ENCODE data around the gene TBCC.

DNA sequence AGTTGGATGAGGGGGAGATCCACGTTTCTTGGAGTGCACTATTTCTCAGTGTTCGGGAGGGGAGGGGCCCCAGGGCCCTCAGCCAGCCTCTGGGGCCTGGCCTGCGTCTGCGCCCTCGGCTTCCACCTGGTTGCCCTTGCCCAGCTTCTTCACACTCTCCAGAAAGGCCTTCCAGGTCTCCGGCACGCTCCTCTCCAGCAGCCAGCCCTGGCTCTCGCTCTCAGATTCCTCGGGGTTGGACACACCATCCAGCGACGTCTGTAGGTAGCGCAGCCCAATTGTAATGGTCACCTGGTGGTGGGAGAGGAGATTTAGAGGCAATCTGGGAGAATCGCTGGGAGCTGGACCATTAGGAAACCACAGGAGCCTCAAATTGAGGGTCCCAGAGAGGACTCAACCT lies 47.7 kb downstream of the TBCC start:
- TF ChIP-seq, protein P1, sequence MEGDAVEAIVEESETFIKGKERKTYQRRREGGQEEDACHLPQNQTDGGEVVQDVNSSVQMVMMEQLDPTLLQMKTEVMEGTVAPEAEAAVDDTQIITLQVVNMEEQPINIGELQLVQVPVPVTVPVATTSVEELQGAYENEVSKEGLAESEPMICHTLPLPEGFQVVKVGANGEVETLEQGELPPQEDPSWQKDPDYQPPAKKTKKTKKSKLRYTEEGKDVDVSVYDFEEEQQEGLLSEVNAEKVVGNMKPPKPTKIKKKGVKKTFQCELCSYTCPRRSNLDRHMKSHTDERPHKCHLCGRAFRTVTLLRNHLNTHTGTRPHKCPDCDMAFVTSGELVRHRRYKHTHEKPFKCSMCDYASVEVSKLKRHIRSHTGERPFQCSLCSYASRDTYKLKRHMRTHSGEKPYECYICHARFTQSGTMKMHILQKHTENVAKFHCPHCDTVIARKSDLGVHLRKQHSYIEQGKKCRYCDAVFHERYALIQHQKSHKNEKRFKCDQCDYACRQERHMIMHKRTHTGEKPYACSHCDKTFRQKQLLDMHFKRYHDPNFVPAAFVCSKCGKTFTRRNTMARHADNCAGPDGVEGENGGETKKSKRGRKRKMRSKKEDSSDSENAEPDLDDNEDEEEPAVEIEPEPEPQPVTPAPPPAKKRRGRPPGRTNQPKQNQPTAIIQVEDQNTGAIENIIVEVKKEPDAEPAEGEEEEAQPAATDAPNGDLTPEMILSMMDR (IDR thresholded peaks at IDR 0.05) = no peak
- no peak for TF ChIP-seq POLR2A (IDR thresholded peaks at IDR 0.05)
- no peak for TF ChIP-seq EP300 (IDR thresholded peaks at IDR 0.05)
